ENCODE data around the gene TUBB3.
"Not testable (repeated sequence)": the region's sequence is repeated elsewhere in the genome, so short reads cannot be mapped to it uniquely, and the experiment has no call there.

Gene TUBB3

GRCh38 chr16:89949121-89949742, 26.1 kb downstream of the TUBB3 start:
- DNase-seq = no peak

DNA sequence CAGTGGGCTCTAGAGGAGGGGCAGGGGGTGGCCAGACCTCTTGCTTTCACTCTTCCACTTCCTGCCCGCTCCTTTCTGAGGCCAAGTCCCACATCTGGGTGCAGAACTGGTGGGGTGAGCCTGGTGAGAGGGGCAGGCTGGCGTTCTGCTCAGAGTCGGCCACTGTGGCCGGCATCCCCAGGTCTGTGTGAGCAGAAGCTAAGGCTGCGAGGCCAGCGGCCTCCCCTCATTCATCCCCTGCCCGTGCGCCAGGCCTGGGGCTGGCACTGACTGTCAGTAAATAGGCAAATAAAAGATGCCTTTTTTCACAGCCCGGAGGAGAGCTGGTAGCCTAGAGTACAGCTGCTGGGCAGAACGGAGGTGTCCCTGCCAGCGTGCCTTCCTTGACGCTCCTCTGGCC, 26.6 kb downstream of the TUBB3 start:
- DNase-seq = no peak

GRCh38 chr16:89951509-89951908, 28.4 kb downstream of the TUBB3 start:
- no peak for DNase-seq

- DNase-seq = no peak
Observed at GRCh38 chr16:89952049-89952448, 28.9 kb downstream of the TUBB3 start.

- DNase-seq = no peak
Observed at GRCh38 chr16:89952551-89952950, 29.4 kb downstream of the TUBB3 start.

GRCh38 chr16:89953671-89954406, 30.7 kb downstream of the TUBB3 start:
- no peak for DNase-seq

DNA sequence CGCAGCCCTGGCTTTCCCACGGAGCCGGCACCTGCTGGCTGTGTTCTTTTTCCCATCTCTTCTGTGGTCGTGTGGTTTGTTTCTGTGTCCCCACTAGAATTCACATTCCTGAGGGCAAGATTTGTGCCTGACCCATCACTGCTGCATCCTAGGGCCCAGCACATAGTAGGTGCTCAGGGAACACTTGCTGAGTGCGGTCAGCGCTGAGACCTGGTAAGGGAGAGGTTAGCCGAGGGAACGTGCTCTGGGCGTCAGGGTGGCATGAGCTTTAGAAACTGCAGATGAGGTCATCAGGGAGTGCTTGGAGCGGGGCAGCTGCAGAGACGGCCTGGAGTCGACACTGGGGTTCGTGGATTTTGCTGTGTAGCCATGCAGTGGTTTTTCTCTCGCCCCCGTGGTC, 31.3 kb downstream of the TUBB3 start:
- no peak for DNase-seq

GRCh38 chr16:89955001-89955685, 32.0 kb downstream of the TUBB3 start:
- DNase-seq = no peak

DNA sequence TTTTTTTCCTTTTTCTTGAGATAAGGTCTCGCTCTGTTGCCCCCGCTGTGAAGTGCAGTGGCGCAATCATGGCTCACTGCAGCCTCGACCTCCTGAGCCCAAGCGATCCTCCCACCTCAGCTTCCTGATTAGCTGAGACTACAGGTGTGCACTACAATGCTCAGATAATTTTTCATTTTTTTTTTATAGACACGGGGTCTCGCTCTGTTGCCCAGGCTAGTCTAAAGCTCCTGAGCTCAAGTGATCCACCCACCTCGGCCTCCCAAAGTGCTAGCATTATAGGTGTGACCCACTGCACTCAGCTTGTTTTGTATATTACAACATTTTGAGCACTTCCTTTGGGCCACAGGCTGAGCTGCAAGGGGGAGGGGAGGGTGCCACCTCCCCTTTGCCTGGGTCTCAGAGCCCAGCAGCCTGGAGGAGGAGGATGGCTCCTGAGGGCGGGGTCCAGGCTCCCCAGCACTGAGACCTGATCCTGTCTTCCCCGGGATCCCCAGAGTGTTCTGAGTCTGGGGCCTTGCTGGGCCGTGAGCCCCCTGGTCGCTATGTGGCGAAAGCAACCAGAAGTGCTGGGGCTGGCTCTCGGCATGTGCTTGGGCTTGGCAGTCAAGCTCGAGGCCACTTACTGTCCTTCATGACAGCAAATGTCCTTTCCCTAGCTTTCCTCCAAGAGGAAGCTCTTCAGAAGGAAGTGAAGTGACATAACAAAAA, 33.5 kb downstream of the TUBB3 start:
- no peak for DNase-seq

- no peak for DNase-seq
Observed at GRCh38 chr16:89957216-89957785, 34.2 kb downstream of the TUBB3 start.

GRCh38 chr16:89958068-89958467, 34.9 kb downstream of the TUBB3 start:
- no peak for DNase-seq

- no peak for DNase-seq
Observed at GRCh38 chr16:89958596-89958995, 35.5 kb downstream of the TUBB3 start.

- no peak for DNase-seq
Observed at GRCh38 chr16:89960966-89961365, 37.8 kb downstream of the TUBB3 start.

GRCh38 chr16:89961920-89962319, 38.8 kb downstream of the TUBB3 start:
- DNase-seq = no peak

GRCh38 chr16:89962754-89963498, 39.8 kb downstream of the TUBB3 start:
- DNase-seq = no peak

DNA sequence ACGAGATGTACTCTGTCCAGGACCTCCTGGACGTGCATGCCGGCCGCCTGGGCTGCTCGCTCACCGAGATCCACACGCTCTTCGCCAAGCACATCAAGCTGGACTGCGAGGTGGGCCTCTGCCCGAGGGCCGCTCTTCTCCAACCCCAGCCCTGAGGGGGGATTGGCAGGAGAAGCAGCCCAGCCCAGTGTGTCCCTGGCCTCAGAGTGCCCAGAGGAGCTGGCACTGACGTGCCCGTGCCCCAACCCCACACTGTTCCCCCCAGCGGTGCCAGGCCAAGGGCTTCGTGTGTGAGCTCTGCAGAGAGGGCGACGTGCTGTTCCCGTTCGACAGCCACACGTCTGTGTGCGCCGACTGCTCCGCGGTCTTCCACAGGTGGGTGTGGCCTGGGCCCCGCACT, 41.1 kb downstream of the TUBB3 start:
- DNase-seq = no peak

- DNase-seq = no peak
Observed at GRCh38 chr16:89965447-89966225, 42.5 kb downstream of the TUBB3 start.

DNA sequence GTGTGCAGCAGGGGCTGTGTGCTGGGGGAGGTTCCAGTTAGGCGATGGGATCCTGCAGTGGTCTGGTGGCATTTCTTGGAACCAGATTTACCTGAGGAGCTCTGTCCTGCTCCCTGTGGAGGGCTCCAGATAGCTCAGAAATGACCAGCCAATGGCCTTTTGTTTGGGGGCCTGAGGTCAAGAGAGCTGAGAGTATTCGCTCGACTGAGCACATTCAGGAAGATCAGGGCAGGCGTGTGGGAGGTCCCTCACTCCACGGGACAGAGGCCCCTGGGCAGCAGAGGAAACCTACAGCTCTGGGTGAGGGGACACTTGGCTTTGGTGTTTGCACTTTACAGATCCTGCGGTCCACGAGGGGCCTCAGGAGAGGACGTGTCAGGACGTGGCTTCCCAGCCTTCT, 43.6 kb downstream of the TUBB3 start:
- no peak for DNase-seq

- DNase-seq = not testable (repeated sequence)
Observed at GRCh38 chr16:89967436-89967835, 44.3 kb downstream of the TUBB3 start.

DNA sequence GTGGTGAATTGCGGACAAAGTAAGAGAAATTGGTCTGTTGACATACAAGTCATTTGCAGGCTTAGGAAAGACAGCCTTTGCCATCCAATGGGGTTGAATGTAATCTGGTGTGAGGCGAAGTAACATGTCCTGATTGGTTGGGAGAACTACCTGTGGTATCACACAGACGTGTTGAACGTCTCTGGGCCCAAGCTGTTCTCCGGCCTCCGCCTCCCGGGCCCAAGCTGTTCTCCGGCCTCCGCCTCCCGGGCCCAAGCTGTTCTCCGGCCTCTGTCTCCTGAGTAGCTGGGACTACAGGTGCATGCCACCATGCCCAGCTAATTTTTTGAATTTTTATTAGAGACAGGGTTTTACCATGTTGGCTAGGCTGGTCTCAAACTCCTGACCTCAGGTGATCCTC, 44.9 kb downstream of the TUBB3 start:
- not testable (repeated sequence) for DNase-seq

DNA sequence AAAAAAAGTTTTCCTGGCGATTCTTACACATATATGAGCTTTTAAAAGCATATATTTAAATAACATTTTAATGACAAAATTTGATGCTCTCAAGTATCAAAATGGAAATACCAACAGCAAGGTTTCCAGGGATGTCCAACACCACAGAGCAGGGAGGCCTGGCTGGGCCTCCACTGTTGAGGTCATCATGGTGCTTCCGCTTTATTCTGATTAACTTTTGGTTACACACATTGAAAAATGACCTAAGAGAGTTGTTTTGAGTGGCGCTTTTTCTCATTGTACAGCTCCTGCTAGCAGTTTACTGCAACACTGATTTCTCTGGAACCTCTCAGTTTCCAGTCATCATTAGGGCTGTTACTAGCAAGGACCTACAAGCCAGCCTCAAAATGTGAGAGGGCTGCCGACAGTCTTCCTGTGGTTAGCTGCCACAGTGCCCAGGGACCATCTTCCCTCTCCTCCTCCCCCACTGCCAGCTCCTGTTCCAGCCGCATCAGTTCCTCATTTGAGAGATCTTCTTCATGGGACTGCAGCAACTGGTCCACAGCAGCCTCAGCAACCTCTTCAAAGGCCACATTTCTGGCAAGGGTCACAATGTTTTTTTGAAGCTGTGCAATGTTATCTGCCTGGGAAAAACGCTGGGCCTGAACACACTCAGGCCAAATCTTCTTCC, 46.7 kb downstream of the TUBB3 start:
- DNase-seq = no peak
